HG03064 (cell line): ENCODE data around the gene NAAA.
"Not testable (repeated sequence)": the region's sequence is repeated elsewhere in the genome, so short reads cannot be mapped to it uniquely, and the experiment has no call there.

Experiments
- ATAC-seq: cut with Tn5 transposase; IDR thresholded peaks from one replicate; pipeline ENCODE4 v1.9.1; 2021; ENCODE audit warnings: low read depth; ENCODE audit not compliant: unreplicated experiment

Gene NAAA

DNA sequence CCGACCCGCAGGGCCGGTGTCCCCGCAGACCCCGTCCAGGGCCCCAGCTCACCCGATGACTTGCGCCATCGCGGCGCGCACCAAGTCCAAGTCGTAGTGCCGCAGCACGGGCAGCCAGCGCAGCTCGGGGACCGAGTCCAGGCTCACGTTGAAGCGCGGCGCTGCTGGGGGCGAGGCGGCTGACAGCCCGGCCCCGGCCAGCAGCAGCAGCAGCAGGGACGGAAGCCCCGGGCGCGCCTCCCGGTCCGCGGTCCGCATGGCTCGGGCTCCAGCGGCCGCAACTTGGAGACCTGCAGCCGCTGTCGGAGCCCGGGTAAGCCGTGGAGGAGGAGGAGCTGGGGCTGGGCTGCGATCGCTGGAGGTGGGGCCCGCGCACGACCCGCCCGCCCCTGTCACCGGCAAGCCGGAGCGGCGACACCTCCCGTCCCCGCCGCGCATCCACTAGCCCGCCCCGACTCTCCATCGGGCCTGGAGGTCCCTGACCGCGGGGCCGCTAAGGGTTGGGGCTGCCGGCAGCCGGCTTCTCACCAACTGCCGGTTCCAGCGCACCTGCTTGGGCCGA, at the start of gene NAAA:
Gene NAAA (minus strand): TSS at position 322 of the 562 bp plus-strand sequence. CDS start 64 bp downstream, at position 258.
- peak; percentile 66 for ATAC-seq

DNA sequence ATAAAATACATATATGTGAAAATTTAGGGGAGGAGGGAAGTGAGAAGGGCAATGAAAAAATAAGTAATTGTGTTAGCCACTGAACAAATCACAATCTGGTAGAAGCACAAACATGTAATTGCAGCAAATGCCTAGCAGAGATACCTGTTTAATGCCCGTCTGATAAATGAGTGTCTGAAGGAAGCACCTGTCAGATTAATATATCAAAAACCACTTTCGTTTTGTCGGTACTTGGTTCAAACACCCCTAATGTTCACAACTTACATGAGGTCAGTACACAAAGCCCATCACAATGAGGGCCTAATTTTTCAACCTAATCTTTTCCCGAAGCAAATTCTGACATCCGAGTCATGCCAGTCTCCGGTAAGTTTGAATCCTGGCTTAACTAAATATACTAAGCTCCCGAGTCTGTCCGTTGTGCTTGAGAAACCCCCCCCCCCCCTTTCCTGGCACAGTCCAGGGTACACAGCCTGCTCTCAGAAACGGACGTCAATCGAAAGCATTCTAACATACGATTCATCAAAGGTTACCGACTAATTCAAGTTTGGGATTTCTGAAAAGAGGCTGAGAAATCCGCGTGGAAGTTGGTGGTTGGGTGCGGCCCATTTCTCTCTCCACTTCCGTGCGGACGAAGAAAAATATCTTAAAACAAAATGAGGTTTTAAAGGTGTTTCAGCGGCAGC, 49.2 kb upstream of the NAAA start:
- no peak for ATAC-seq

DNA sequence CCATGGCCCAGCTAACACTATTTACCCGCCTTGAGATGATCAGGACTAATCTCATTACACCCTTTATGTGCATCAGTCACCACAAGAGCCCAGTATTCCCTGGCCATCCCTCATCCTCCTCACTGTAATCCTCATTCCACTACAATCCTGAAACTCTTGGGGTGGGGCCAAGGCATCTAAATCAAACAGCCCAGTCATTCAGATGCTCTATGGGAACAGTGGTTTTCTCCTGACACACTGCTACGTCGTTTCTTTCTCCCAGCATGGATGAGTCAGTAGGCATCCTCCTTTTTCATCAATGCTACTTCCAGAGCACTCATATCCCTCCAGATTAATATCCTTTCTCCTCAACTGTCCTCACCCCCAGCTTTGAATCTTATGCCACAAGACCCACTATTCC, 44.3 kb upstream of the NAAA start:
- no peak for ATAC-seq

DNA sequence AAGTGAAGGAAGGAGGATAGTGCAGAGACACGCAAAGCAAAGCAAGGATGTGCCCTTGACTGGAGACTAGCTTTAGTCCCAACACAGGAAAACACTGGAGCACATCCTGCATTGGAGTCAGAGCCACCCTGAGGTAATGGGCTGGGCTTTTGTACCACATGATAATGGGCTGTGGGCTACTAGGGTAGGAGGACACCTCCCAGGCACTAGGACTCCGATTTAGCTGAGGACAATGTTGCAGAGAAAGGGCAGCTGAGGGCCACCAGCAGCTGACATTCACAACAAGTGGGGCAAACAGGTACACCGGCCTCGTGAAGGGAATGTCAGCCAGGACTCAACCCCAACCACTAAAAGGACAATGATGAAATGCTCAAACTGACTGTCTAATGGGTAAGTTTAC, 39.8 kb upstream of the NAAA start:
- no peak for ATAC-seq

DNA sequence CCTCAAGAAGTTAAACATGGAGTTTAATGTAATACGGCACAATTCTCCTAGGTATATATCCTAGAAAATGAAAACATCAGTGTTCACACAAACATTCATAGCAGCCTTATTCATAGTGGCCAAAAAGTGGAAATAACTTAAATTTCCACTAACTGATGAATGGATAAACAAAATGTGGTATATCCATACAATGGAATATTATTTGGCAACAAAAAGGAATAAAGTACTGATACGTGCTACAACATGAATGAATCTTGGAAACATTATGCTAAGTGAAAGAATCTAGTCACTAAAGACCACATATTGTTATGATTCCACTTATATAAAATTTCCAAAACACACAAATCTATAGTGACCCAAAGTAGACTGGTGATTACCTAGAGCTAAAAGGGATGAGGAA, 35.4 kb upstream of the NAAA start:
- ATAC-seq, result no peak

DNA sequence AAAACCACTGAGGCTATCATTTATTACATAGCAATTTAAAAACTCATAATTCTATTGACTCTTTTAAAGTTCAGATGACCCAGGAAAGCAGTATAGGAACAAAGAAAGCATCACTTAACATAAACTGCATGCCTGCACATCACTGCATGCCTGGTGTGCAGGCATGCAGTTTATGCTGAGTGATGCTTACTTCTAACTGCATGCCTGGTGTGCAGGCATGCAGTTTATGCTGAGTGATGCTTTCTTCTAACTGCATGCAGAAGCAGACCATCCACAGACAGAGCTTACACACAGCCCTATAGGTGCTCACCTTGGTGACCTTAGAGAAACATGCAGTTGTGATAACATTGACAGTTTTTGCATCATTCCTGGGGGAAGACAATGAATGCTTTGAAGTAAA, 33.0 kb upstream of the NAAA start:
- ATAC-seq, result no peak

DNA sequence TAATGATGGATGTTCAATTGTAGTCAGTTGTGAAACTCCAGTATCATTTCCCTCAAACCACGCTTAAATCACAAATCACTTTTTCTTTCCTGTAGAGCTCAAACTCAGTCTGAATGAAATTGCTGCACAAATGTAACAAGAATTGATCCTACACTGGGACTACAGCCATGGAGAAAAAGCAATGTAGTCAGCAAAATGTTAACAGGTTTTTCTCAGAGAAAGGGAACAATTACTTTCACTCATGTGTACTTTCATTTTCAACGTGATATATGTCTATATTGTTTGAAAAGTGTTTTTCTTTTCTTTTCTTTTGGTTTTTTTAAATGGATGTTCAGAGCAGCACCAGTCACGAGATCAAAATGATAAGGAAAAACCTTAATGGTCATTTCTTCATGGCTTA, 27.3 kb upstream of the NAAA start:
- ATAC-seq, result no peak

DNA sequence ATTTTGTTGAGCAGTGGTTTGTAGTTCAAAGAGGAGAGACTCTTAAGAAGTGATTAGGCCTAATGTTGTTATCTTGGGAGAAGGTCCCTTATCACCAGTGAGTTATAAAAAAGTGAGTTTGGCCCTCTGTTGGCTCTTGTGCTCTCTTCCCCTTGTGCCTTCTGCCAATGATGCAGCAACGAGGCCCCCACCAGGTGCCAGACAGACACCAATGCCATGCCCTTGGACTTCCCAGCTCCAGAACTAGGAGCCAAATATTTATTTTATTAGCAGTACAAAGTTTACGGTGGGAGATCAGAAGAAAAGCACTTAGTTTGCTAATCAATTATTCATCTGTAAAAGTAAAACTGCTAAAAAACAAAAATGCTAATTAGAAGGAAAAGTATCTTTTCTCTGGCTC, 22.7 kb upstream of the NAAA start:
- ATAC-seq, result no peak

DNA sequence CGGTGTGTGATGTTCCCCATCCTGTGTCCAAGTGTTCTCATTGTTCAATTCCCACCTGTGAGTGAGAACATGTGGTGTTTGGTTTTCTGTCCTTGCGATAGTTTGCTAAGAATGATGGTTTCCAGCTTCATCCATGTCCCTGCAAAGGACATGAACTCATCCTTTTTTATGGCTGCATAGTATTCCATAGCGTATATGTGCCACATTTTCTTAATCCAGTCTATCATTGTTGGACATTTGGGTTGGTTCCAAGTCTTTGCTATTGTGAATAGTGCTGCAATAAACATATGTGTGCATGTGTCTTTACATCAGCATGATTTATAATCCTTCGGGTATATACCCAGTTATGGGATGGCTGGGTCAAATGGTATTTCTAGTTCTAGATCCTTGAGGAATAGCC, 21.3 kb upstream of the NAAA start:
- not testable (repeated sequence) for ATAC-seq

DNA sequence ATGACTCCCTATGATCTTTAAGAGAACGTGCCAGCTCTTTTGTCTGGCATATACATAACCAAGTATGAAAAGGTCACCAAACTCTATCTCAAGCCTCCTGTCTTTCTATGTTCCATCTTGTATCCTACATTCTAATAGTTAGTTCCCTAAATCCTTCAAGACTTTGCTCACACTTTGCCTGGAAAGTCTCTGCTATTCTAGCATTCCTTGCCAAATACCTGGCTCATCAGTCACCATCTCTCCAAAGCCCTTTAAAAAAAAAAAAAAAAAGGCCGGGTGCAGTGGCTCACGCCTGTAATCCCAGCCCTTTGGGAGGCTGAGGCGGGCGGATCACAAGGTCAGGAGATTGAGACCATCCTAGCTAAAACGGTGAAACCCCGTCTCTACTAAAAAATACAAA, 17.7 kb upstream of the NAAA start:
- ATAC-seq, result not testable (repeated sequence)

DNA sequence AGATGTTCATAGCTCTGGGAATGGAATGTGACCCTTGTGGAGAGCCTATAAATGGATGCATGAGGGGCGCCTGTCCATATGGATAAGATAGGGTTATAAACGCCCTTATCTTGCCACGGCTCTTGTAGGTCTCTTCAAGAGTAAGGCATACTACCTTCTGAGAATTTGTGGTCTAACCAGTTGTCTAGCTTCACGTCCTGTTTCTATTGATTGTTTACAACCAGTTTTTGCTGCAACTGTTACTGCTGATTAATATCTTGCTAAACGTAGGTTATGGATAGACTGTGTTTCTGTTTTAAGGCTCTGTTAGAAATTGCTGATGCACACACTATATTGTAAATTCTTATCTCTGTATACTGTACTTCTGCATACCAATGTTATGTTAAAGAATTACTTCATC, 14.0 kb upstream of the NAAA start:
- not testable (repeated sequence) for ATAC-seq

DNA sequence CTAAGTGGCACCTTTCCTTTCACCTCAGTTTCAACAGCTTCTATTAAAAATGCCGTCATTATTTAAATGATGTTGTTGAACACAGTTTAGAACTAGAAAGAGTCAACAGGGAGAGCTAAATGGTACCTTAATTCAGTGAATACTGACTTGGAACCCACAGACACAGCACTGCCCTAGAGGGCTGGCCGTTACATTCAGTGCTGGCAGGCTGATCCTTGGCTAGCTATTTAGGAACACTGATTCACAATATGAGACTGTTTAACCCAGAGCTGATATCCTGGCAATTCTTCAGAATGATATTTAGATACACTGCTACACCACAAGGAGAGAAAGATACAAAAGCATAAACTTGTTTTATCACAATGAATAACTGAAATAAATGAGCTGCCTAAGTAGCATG, 12.7 kb upstream of the NAAA start:
- ATAC-seq, result no peak

DNA sequence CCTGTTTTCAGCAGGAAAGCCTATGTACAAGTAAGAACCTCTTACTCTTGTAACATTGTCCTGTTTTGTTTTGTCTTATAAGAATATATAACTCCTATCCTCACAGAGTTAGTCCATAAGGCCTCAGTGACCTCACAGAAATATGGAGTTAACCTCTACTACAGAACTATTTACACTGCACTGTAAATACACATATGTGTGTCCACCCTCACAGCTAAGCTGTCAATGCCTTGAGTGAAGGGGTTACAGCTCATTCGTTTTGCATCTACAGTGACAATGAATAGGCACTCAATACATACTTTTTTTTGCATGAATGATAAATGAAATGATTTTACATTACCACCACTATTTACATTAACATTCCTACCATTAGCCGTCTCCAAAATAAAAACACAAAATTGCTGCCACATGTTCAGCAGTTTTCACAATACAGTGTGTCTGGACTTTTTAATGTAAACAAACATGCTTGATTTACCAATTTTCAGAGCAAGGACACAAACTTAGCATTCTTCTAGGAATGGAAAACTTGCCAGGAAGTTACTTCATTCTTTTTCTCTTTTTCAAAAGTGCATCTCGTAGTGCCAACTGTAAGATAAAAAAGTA, 9.5 kb upstream of the NAAA start:
- ATAC-seq, result no peak

DNA sequence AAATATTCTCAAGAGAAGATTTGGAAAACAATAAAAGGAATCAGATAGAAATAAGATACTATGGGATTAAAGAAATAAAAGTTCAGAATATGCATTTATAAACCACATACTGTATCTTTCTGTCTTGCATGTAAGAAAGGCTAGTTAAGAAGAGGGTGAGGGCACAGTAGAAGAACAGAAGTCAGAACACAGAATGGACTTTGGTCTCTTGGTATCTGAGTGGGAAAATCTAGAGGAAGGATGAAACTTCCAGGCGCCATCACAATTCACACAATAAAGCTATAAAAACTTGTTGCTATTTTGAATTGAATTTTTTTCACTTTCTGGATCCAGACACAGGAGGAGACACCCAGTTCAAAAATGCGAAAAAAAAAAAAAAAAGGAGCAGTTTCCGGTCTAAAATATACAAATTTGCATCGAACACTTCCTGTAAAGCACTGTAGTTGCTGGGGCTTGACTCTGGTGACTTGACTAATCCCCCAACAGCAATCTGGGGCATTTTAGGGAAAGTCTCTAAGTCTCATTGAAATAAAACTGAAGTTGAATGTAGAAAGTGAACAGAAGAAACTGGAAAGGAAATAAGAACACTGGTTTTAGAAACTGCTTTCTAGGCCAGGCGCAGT, 8.1 kb upstream of the NAAA start:
- no peak for ATAC-seq

DNA sequence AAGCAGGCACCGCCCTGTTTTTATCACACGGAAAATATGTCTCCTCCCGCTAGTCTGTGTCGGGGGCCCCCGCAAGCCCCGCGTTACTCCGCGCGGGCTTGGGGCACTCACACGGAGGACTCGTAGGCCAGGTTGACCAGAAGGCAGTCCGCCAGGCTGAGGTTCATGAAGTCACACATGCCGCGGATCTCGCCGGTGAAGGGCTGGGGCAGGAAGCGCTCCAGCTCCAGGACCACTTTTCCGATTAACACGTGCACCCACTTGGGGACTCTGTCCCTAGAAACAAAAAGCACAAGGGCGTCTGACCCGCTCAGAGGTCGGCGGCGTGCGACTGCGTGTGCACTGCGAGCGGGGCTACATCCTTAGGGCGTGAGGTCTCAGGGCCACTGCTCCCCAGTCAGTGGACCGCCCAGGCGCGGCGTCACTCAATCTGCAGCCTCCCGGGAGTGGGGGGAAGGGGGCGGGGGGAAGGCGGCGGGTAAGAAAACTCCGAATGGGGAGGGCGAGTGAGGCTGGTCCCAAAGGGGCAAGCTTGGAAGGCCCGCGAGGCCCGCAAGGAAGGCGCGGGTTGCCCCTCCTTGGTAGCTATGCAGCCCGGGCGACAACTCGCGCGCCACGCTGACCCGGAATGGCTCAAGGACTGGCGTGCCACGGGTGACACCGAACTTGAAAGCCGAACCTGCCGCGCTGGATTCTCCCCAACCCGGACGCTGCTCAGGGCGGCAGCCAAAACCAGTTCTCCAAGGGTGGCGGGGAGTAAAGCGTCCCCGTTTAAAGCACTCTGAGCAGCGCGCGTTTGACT, 722 bp downstream of the NAAA start:
- ATAC-seq, result peak; percentile 50

DNA sequence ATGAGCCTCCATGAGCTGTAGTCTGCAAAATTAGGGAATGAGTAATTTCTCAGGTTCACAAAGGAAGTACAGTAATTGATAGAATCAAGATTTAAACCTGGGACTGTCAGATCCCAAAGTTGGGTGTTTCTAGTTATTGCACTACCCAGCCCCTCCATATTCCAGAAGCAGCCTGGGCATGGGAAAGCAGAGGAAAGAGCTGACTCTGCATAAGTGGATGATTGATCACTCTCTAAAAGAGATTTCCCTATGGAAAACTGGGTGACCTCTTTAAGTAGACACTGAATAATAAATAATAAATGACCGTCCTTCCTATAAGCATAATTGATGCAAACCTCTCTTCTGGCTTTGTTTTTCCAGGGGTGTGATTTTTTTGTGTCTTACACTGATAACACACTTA, 5.2 kb downstream of the NAAA start:
- no peak for ATAC-seq

DNA sequence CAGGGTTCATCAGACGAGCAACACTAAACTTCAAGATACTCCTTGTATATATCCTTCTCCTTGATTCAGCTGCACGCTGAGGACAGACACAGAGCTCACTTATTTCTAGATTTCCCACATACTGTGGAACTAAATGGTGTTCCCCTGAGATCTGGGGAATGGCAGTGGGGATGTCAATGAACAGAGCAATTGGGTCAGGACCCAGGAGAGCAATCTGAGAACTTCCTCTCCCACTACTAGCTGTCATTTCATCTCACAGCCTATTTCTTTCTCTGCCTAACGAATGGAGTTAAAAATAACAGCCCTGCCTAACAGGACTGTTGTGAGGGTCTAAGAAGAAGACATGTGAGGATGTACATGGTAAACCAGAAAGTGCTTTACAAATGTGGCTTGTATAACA, 10.7 kb downstream of the NAAA start:
- no peak for ATAC-seq

DNA sequence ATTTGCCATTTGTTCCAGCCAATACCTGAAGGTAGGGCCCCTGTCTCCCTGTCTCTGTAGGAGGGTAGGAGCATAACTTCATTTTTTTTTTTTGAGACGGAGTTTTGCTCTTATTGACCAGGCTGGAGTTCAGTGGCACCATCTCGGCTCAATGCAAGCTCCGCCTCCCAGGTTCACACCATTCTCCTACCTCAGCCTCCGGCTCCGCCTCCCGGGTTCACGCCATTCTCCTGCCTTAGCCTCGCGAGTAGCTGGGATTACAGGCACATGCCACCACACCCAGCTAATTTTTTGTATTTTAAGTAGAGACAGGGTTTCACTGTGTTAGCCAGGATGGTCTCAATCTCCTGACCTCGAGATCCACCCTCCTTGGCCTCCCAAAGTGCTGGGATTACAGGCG, 15.9 kb downstream of the NAAA start:
- ATAC-seq, result not testable (repeated sequence)

DNA sequence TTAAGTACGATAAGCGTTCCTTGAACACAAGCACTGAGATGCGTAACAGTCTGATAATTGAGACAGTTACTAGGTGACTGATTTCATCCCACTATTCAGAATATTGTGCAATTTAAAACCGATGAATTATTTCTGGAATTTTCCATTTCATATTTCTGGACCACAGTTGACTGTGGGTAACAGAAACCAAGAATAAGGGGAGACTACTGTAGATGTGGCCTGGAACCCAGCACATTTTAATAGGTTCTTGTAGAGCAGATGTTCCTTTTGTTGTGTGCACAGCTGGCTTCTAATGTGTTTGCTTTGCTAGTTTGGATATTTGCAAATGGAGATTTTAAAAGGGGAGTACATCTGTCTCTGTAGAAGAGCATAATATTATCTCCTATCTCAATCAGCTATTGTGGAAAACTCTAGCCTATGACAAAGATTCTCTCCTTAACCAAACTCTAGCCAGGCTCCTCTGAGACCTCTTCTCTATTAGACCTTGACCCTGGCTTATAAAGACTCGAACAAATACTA, 16.4 kb downstream of the NAAA start:
- no peak for ATAC-seq

DNA sequence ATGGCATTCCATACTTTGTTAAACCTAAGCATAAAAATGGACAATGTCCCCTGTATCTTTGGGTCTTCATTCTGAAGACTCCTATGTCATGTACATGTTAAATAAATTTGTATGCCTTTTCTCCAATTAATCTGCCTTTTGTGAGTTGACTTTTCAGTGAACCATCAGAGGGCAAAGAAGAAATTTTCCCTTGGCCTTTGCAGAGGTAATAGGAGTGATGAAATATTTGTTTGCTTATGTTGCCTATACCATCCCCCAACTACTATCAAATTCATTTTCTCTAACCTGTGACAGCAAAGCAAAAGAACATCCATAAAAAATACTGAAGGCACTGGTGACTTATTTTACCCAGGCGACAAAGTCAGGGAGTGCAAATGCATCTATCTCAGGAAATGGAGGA, 18.2 kb downstream of the NAAA start:
- ATAC-seq, result no peak

DNA sequence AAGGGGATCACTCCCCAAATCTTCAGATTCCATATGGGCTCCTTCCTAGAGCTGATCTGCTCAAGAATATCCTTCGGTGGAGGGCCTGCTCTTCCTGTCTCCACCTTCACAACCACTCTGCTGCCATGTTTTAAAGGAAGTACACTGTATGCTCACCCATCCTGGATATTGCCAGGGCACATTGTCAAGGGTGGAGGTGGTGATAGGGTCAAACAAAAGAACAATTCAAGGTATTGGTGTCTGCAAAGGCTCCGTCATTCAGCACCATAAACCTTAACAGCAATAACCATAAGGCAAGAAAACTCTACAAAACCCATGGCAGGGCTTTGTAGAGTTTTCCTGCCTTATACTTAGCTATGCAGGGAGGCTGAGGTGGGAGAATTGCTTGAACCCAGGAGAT, 18.9 kb downstream of the NAAA start:
- no peak for ATAC-seq
